Esophagus squamous epithelium (tissue), 4 donors: ENCODE results near the gene UBE2L3.

Source experiments
- POLR2A ChIP-seq, 4 donors: fragments of 450-650 bp; IDR thresholded peaks; one replicate each; pipeline ENCODE4 v1.6.1; 2017; ENCODE audit warnings: antibody characterized with exemption in 4 of 4, mild to moderate bottlenecking in 4 of 4, moderate library complexity in 3 of 4
- TF ChIP-seq, protein P1 (sequence below), 6 experiments: fragments of 450-650 bp in 4 of 6; fragments of 200-600 bp in 2 of 6; sonication (generic) in 2 of 6; IDR thresholded peaks; one replicate each; pipeline ENCODE4 v1.5.1; 2016 to 2019; ENCODE audit warnings: antibody characterized with exemption in 6 of 6, mild to moderate bottlenecking in 4 of 6, moderate library complexity in 4 of 6

DNA sequence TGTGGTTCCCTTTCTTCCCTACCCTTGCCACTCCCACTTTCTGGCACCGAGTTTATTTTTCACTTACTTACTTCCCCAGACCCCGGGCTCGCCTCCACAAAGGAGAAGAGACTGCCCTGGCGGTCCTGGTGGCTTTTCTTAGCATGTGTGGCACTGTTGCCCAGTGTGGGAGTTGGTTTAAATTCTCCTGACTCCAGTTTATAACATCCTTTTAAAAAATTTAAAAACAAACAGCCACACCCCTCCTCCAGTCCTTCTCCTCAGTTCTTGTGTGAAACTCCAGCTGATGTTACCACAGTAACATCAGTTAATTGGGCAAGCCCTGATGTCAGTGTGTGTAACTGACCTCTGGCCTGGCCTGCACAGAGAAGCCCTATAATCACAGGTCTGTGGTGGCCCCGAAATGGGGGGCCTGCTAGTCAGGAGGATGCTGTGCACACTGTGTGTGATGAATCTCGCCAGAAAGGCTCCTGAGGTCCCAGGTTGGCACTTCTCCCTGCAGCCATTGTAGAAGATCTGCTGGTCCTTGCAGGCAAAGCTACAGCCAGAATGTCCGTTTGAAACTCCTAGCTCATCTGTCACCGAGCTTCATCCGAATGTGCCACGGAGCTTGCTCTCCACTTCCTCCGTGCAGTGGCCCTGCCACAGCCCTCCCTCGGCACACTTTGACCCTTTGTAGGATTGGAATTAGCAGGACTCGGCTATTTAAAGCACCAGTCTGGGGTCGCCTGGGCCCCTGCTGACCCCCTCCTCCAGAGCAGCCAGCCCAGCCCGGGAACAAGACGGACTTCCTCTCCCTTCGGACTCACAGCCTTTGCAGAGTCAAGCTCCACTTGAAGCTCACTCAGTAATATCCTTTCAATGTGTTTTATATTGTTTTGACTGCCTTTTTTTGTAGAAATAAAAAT is 54.8 kb downstream of the UBE2L3 start:
- TF ChIP-seq, protein P1, sequence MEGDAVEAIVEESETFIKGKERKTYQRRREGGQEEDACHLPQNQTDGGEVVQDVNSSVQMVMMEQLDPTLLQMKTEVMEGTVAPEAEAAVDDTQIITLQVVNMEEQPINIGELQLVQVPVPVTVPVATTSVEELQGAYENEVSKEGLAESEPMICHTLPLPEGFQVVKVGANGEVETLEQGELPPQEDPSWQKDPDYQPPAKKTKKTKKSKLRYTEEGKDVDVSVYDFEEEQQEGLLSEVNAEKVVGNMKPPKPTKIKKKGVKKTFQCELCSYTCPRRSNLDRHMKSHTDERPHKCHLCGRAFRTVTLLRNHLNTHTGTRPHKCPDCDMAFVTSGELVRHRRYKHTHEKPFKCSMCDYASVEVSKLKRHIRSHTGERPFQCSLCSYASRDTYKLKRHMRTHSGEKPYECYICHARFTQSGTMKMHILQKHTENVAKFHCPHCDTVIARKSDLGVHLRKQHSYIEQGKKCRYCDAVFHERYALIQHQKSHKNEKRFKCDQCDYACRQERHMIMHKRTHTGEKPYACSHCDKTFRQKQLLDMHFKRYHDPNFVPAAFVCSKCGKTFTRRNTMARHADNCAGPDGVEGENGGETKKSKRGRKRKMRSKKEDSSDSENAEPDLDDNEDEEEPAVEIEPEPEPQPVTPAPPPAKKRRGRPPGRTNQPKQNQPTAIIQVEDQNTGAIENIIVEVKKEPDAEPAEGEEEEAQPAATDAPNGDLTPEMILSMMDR (IDR thresholded peaks at IDR 0.05): no peak
- TF ChIP-seq POLR2A (IDR thresholded peaks at IDR 0.05): no peak
